Fibroblast of lung (primary cell): ENCODE data around the gene MAOA.

Source experiments
- EZH2 ChIP-seq: IDR thresholded peaks from 2 replicates; pipeline ENCODE4 v1.5.1; 2012; ENCODE audit warnings: low read length, control low read depth, mild to moderate bottlenecking; ENCODE audit errors: missing control alignments
- TF ChIP-seq, protein P1 (sequence below), 2 donors: IDR thresholded peaks in 1 of 2; conservative IDR thresholded peaks in 1 of 2; 1 replicate in 1 of 2; 2 replicates in 1 of 2; pipeline ENCODE4 v1.5.1; 2011 to 2012; ENCODE audit warnings: low read length in 2 of 2, control low read depth in 1 of 2, inconsistent platforms in 1 of 2, low read depth in 1 of 2, mild to moderate bottlenecking in 1 of 2

DNA sequence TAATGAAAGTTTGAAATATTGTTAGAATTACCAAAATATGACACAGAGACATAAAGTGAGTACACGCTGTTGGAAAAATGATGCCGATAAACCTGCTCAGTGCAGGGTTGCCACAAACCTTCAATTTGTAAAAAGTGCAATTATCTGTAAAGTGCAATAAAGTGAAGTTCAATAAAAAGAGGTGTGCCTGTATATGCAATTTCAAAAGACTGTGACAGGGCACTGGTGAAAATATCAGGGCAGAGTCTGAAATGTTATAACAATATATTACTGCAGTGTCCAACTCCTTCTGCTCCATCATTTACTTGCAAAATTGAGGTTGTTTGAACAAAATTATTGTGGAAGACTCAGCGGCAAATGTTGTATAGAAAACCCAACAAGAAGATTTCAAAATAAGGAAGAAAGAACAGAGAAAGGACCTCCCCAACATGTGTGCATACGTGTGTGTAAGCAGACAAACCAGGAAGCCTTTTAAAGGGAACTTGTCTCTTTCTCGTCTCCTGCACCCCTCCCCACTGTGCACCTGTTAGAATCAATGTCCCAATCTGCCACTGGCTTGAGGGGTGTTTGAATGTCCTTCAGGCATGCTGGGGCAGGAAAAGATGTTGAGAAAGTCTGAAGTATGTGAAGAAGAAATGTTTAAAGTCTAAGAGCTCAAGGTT lies 130.0 kb downstream of the MAOA start:
- TF ChIP-seq, protein P1, sequence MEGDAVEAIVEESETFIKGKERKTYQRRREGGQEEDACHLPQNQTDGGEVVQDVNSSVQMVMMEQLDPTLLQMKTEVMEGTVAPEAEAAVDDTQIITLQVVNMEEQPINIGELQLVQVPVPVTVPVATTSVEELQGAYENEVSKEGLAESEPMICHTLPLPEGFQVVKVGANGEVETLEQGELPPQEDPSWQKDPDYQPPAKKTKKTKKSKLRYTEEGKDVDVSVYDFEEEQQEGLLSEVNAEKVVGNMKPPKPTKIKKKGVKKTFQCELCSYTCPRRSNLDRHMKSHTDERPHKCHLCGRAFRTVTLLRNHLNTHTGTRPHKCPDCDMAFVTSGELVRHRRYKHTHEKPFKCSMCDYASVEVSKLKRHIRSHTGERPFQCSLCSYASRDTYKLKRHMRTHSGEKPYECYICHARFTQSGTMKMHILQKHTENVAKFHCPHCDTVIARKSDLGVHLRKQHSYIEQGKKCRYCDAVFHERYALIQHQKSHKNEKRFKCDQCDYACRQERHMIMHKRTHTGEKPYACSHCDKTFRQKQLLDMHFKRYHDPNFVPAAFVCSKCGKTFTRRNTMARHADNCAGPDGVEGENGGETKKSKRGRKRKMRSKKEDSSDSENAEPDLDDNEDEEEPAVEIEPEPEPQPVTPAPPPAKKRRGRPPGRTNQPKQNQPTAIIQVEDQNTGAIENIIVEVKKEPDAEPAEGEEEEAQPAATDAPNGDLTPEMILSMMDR (conservative IDR thresholded peaks at IDR 0.05 in 1 of 2, IDR thresholded peaks at IDR 0.05 in 1 of 2; ENCODE audit: low read depth in 1 of 2, low read length in 2 of 2) = no peak
- TF ChIP-seq EZH2 = no peak
